CD4-positive, alpha-beta T cell treated with Interferon gamma for 1 hour (primary cell): ENCODE measurements around the gene CNTRL.

Experiments
- DNase-seq: peaks from one replicate; pipeline ENCODE4 v3.0.0-alpha.2; 2020

Gene CNTRL

DNA sequence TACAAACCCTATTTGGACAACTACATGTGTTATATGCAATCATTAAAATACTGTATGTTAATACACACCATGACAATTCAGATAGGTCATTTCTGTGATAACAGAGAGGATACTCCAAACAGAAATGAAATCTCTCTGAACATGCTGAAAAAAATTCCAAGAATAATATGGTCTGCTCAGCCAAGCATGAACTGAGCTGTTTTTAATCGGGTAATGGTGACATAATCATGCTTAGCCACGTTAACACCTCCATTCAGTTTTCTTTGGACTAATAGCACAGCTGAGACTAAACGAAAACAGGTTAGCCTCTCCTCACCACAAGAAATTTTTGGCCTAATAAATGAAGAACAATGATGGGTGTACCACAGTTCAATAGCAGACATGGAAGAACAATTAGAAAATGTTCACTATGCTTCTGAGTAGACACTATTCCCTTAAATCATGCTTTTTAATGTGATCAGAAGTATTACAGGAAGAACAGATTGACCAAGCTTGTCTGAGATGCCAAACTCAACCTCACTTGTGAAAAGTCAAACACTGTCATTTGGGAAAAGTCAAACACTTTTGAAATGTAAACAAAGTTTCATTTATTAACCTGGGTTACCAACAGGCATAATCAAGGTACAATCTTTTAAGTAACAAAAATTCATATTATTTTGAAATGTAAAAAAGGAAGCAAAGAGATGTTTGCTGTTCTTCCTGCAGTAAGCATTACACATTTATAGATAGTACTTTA, 107.5 kb downstream of the CNTRL start:
- DNase-seq: no peak

DNA sequence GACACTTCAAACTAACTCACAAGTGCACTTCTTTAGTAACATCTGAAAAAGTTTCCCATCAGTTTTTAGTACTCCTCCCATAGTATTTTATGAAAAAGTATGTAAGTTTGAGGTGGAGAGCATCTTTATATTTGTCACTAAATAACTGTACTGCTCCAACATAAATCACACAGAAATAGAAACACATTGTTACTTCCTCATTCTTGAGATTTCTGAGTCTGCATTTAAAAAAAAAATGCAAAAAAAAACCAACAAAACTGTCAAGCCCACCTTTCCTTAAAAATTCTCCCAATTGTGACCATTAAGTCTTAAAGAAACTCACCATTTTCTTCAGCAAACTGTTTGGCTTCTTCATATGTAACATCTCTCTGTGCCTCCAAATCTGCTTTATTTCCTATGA, 108.2 kb downstream of the CNTRL start:
- DNase-seq: no peak

DNA sequence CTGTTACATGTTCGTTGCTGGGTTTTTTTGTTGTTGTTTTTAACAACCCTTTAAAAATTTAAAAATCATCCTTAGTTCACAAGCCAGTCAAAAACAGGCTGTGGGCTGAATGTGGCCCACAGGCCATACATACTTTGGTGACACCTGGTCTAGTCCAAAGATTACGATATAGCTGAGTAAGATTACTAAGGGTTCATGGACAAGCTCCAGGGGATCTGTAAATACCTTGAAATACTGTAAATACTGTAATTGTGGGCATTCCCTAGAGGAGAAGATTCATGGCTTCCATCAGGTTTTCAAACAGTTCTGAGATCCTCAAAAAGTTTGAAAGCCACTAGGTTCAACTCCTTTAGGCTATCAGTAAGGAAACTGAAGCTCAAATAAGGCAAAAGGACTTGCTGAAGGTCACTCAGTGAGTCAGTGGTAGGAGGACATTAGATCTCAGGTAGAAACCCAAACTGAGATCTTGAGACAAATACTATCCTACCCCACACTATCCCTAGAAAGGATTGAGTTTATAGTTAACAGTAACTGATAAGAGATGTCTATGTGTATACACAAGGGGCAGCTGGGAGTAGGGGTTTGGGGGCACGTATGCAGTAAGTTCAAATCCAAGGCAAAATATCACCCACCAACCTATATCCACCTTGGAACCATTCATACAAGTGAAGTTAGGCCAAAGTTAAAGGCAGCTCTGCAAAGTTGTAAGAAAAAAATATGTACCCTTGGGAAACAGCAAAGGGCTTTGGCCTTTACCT, 109.1 kb downstream of the CNTRL start:
- DNase-seq: no peak

DNA sequence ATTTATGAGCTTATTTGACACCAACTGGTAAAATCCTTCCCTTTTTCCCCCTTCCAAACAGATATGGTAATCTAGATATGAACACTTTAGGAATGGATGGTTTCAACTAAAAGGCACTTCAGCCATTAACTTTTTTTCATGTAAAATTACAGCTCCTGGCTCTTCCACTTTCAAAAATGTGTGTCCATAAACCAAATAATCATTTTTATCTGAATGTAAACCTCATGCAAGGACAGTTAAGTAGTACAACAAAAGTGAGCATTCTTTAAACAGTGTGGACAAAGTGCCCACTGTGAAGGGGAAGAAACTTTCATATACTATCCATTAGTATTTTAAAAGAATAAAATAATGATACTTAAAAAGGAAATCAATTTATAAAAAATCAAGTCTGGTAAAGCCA, 109.7 kb downstream of the CNTRL start:
- DNase-seq: no peak

DNA sequence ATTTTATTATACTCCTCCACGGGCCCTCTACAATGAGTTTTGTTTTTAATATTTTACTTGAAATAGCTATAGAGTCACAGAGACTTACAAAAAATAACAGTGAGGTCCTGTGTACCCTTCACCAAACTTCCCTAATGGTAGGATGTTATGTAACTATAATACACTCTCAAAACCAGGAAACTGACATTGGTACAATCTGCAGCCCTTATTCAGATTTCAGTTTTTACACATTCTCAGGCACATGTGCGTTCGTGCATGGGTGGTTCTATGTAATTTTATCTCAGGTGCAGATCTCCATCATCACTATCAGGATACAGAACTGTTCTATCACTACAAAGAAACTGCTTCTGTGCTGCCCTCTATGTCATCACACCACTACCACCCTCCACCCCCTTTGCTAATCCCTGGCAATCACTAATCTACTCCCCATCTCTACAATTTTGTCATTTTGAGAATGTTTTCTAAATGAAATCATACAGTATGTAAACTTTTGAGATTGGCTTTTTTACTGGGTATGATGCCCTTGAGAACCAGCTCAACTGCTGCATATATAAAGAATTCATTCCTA, 110.5 kb downstream of the CNTRL start:
- no peak for DNase-seq

DNA sequence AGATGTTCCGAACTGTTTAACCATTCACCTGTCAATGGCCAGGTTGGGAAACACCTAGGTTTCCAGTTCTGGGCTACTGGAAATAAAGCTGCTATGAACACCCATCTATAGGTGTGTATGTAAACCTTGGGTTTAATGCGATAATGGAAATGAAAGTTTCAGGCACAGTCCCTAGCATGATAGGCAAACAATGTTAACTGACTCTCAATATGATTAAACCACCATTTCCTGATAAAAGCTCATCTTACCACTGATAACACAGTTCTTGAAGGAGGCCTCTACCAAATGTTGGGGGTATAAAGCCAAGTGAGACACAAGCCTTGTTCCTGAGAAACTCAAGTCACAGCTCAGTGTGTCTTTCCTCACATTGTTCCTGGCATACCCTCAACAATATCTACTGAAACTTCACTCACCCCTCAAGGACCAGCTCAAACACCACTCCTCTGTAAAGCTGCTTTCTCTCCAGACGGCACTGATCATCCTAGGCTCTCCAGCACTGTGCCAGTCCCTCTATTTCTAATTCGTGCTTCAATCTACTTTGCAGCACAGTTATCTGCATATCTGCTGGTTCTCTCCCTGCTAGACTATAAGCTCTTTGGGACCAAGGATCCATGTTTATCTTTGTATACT, 111.1 kb downstream of the CNTRL start:
- no peak for DNase-seq

DNA sequence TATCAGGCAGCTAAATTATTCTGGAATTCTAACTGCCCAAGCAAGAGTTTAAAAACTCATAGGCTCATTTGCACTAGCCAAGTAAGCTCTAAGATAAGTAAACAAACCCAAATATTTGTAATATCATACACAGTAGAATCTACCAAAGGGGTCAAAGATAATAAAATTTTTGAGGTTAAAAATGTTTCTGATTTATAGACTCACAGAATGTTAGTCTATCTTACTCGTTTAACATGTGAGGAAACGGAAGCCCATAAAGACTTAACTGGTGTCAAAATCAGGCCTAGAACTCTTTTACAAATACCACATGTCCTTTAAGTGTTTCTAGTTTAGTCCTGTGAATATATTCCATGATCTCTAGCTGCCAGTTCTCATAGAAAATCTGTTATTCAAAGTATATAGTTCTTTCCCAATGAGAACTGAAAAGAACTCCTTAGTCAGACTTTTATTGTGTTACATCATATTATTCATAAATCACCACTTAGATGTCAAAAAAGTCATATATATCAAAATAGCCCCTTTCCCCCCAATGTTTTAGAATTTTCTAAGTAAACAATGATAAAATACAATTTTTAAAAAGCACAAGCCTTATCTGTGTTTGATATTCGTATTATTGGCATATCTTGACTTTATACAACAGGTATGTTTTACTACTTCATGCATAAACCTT, 113.0 kb downstream of the CNTRL start:
- no peak for DNase-seq

DNA sequence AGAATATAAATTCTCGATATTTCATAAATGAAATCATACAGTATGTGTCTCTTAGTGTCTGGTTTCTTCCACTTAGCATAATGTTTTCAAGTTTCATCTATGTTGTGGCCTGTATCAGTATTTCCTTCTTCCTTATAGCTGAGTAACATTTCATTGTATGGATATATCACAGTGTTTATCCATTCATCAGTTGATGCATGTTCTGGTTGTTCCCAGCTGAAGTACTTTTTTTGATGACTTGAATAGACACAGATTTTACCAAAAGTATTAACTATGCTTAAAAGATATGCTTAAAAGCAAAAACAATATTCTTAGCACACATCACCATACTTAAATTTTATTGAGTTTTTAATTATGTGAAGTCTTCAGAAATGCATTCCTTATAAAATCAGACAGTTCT, 114.3 kb downstream of the CNTRL start:
- no peak for DNase-seq

DNA sequence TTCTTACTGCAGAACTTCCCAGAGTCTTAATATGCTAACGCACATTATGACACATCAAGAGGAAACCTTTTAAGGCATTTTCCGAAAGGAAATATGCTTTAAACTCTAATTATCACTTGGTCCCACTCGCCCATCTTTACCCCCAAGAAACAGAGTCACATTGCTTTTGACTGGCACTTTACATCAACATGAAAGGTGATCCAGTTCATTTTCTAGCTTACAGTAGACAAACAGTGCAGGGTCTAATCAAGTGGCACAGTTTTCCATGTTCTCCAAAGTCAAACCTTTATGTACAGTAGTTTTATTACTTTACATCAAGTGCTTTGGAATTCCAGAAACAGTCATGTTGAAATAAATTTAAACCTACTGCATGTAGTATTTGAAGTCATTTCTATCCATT, 114.9 kb downstream of the CNTRL start:
- no peak for DNase-seq

DNA sequence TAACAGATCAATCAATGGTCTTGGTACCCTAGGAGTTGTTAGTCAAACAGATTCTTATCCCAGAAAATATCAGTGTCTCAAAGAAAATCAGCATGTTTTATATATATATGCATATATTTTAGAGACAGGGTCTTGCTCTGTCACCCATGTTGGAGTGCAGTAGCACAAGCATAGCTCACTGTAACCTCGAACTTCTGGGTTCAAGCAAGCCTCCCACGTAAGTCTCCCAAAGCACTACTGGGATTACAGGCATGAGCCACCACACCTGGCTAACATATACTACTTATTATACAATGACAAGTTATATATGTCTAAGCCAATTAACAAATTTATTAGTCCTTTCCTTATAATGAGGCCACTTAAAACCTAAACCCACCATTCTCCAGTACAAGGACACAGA, 116.5 kb downstream of the CNTRL start:
- DNase-seq: no peak

DNA sequence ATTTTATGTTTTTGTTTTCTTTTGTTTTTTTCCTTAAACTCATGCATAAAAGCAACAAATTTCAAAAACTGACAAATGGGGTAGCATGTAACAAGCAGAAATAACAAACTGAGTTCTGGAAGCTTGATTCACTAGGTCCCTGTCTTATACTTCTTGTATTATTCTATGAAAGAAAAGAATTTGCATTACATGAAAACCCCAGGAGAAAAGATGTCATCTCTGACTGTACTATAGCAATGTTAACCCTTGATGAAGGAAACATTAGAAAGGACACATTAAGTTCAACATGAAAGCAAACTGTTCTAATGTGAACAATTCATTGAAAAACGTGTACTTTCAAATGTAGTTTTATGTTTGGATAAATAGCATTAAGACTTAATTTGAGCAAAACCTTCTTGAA, 117.8 kb downstream of the CNTRL start:
- no peak for DNase-seq

DNA sequence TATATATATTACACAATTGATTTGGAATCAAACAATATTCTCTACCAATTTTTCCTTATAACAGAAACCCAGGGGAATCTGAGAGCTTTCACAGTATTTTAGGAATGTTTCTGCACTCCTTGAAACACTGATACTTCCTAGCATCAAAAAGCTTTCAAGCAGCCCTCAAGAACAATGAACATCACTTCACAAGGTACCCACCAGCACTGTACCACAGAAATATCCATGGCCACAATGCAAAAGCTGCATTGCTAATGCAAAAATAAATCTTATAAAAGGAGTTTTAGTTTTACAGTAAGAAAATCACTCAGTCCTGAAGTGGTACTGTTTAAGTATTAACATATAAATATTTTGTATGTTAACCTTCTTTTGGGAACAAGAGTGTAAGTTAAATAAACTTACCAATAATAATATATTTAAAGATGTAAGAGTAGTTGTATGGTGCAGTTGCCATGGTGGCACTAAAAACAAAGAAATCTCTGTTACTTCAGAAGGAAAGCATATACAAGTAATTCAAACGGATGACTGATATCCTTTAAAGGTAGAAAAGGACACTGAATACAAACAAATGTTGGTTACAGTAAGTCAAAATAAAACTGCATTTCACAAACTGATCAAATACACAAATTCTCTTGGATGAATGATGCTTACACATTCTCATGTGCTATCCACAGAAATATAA, 118.3 kb downstream of the CNTRL start:
- no peak for DNase-seq

DNA sequence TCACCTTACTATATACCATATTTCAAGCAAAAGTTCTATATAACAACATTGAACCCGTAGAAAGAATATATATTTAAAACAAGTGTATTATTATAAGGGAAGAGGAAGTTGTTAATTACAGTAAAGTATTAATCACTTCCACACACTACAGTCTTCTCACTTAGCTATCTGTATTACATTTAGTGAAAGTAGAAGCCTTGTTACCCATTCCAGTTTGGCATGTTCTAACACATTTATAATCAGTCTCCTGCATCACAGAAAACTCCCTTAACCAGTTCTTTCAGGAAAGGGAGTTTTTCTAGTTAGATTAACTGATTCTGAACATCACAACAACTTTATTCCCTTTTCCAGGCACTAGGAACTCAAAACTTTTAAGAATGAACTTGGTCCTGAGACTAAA, 120.0 kb downstream of the CNTRL start:
- no peak for DNase-seq

DNA sequence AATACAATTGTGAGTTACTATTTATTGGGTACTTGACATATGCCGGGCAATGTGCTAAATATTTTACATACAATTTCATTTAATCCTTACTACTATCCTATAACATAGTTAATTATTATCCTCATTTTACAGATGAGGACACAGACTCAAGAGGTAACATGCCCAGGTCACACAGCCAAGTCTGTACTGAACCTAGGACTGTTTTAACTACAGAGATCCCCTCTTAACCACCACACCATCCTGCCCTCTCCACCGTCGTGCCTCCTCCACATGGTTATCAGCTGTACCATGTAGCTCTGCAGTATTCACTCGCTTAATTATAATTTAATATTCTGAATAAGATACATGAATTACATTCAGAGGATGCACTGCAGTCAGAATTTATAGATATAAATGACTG, 121.6 kb downstream of the CNTRL start:
- no peak for DNase-seq

DNA sequence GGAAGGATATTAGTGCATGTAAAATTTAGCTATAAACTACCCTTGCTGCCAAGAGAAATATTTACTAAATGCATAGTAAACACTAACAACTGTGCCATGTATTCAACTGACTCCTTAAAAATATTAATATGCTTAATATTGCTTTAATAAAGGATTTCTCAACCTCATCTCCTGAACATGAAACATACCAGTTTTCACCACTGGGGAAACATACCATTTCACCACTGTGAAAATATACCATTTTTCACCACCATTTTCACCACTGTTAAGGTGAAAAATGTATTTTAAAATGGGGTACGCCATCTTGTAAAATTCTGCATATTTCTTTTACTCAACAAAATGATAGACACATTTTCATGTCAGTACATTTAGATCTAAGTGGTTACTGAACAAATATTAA, 122.4 kb downstream of the CNTRL start:
- DNase-seq: no peak

DNA sequence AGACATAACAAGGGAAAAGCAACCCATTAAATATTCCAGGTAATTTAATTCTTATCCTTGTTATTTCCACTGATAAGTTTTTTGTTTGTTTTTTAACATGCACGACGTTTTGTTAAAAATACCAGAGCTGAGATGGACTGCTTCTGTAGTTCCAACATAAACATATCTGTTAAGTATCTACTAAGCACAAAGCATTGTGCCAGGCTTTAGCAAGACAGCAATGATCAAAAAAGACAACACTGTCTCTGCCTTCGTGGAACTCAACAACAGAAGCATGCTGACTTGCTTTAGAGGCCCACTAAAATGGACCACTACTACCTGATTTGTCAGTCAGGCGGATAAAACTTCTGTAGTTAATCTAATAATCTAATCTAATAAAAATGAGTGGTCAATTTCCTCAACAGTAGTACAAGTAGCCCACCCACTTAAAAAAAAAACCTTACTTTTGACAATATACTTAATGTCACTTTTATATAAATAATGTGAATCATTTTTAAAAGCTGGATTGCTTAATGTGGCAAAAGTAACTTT, 123.8 kb downstream of the CNTRL start:
- DNase-seq: no peak

DNA sequence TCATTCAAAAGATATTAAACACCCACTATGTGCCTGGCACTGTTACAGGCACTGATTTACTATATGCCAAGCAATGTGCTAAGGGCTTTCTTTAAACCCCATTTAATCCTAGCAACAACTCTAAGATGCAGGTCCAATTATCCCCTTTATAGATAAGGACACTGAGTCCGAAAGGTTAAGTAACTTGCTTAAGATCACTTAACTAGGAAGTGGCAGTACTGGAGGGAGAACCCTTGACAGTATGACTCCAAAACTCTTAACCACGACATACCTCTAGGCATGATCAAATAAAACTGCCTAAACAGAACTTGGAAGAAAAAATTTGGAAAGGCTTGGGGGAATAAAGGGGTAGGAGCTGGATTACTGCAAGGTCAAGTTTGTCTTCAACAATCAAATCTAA, 125.2 kb downstream of the CNTRL start:
- no peak for DNase-seq

DNA sequence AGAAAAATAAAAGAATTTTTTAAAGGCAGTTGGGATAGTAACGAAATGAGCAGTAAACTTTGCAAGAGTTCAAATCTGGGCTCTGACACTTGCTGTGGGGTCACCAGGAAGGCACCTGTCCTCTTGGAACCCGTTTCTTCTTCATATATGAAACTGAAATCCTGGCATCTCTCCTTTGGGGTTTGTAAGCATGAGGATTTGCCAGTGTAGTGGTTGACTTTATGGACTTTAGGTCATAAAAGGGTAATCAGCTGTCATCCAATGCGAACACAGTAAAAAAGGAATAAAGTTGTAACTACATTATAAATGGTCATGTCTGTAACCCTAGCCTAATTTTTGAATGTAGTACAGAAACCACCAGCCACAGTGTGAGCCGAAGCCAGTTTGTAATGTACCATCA, 125.6 kb downstream of the CNTRL start:
- DNase-seq: no peak

DNA sequence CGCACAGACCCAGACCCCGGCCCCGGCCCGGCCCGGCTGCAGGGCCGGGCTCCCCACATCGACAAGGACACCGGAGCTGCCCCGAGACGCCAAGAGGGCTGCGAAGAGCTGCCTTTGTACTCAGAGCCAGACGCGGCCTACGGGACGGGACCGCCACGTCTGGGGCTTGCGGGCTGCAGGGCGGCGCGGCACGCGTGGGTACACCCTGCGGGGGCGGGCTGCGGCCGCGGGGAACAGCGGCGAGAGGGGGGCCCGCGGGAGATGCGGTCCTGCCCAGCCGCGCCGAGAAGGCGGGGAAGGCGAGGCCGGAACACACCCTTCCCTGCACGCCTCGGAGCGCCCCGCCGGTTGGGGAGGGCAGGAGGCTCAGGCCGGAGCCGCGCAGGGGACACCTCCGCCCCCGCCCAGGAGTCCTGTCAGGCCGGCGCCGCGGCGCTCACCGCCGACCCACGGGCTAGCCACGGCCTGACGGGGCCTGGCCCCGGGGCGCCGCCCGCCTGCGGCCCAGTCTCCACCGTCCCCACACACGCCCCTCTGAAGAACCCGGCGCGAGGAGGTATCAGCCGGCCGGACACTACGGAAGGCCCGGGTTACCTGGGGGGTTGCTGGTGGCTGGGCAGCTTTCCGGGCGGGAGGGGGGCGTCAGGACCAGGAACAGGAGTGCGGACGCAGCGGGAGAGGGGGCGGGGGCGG, 126.4 kb downstream of the CNTRL start:
- peak; percentile 32 for DNase-seq

DNA sequence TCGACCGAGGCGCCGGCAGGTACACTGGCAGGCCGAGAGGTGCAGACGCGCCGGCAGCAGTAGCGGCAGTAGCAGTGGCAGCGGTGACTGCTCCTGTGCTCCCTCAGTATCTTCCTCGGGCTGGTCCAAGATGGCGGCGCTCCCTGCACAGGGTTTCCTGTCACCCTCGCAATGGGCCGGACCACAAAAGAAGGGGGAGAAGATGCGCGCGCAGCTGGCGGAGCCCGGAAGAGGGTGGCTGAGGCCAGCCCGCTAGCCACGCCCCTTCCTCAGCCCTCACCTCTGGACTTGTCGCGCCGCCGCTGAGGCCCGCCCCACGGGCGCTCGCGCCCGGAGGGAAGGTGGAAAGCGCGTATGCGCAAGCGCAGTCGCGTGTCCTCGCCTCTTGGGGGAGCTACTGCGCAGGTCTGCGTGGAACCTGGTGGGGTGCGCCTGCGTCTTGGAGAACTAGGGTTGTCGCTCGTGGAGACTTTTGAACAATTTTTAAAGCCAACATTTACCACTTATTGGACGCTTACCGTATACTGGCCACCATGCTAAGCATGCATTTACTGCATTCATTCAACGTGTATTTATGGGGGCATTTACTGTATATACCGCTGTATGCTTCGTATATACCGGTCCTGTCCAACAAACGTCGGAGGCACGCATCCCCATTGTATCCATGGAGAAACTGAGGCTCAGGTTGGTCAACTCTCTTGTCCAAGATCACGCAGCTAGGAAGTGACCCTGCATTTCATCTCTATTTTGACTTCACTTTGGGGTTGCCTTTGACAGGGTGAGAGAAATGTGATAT, 127.2 kb downstream of the CNTRL start, which contains the start of gene RAB14:
Gene RAB14, minus strand, starts transcription at position 132 of the 796 bp plus-strand sequence. CDS start 8,457 bp downstream, outside the sequence.
- peak; percentile 100 for DNase-seq

DNA sequence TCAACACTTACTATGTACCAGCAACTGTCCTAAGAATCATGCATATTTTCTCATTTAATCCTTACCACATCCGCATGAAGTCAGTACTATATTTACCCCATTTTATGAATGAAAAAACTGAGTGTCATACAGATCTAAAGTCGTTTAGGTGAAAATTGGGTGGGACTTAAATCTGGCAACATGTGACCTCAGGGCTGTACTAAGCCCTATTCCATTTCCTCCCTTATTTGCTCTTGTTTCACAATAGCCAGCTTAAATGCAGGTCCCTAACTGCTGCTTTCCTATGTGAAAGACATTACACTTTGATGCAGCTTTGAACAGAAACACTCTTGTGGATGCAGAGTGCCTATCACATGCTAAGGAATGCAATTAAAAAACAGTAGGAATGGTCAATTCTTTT, 129.4 kb downstream of the CNTRL start:
- no peak for DNase-seq
